ENCODE results near the gene RBM39. TPM values are rescaled to one million over a fixed set of nuclear protein-coding genes. Genes with fewer than 3 reads are reported as not detected.

Gene RBM39
- total and polyA plus RNA-seq, 11 donors: 72.6 to 165 (median 112) TPM

DNA sequence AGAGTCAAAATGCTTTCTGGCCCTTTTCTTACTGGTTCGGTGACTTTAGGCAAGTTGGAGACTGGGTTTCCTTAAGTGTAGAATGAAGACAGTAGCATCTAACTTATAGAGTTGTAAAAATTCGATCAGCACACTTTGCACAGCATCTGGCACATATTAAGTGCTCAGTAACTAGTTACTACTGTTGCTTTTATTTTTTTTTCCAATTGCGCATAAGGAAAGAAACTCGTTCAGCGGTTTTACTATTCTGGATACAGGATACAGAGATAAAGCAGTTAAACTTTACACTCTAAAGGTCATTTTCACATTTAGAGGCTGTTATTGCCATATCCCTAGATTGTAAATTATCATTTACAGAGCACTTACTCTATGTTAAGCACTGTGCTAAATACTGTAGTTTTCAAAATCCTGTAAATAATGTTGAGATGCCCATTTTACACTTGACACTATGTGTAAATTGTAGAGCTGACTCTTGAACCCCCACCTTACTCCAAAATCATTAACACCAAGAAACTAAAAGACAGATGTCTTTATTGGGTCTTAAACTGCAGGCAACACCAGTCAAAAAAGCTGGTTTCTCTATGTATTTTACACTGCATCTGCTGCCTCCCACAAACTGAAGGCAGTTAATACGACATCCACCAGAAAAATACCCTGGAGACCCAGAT, 42.0 kb downstream of the RBM39 start:
- TF ChIP-seq CTCF (IDR thresholded peaks at IDR 0.05): no peak
- no peak for TF ChIP-seq POLR2A (IDR thresholded peaks at IDR 0.05)

DNA sequence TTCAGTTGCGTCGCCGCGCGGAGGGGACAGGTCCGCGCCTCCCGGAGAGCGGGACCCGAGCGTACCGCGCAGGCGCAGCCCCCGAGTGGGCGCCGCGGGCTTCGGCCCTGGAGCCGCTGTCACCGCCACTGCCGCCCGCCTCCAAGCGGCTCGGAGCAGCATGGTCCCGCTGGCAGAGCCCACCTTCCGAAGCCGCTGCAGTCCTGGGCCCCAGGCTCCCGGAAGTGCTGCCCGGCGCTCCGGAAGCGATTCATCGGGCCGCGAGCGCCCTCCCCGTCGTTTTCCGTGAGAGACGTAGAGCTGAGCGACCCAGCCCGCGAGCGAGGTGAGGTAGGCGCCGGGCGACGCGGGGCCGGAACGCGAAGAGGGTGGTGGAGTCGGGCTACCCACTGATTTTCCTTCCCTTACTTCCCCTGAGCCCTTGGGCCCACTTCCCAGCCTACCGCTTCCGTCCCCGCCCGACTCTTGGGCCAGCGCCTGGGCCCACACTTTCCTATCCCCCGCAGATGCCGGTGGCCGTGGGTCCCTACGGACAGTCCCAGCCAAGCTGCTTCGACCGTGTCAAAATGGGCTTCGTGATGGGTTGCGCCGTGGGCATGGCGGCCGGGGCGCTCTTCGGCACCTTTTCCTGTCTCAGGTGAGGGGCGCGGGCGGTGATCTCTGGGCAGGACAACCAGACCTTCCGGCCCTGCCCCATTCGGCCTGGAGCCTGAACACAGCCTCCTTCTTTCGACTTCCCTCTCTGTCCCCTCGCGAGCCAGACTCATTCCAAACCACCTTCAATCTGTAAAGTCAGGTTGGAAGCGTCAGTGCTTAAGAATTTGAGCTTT, 42.7 kb downstream of the RBM39 start, which contains the start of the genes NFS1 and ROMO1:
Gene NFS1 (minus strand): TSS at position 226 of the 830 bp plus-strand sequence. CDS start 64 bp downstream, at position 162.
Gene ROMO1 (plus strand): TSS at position 279 of the 830 bp plus-strand sequence. CDS start 228 bp downstream, at position 507.
- H3K27me3 ChIP-seq: no peaks in the 10 kb centered on the region
- DNase-seq (peak; percentile 85 to 93 (median 89)), ATAC-seq (peak; percentile 86 to 95 (median 94))
- WGBS, 4 donors: 0% methylated on average over 40 to 81 of the region's 81 CpGs
- H3K4me3 ChIP-seq: peak within 1 kb of the TSS; percentile 68 to 99 (median 88)
- H3K36me3 ChIP-seq: peaks cover 0 to 65% (median 60%) of the 10 kb centered on the region in 9 donors
- intact Hi-C loops (cut with DNase I): loop anchor here in 3 of 10 donors (1.0 to 10.0 kb wide), 6 partner anchors 43 to 237 kb away; partner anchors contain the start of gene RBM39 (in 1 of the 3)
- H3K9me3 ChIP-seq: no peaks in the 10 kb centered on the region
- peak within 1 kb of the TSS; percentile 76 to 94 (median 91) for H3K27ac ChIP-seq
- H3K4me1 ChIP-seq: peaks cover 4 to 29% (median 17%) of the 10 kb centered on the region in 12 donors
- TF ChIP-seq CTCF (IDR thresholded peaks at IDR 0.05) (peak in 9 of 12 donors; percentile 14 to 51 (median 24)), POLR2A (IDR thresholded peaks at IDR 0.05) (peak; percentile 6 to 71)

More for the DNA sequence above, 42.0 kb downstream of the RBM39 start:
- Histone ChIP-seq H3K9me3 (no peaks in the 10 kb centered on the region), H3K4me3 (peak overlapping the region; percentile 68 to 99 (median 88)), H3K4me1 (peaks cover 4 to 31% (median 18%) of the 10 kb centered on the region in 12 donors), H3K27ac (peak overlapping the region; percentile 76 to 94 (median 91)), H3K36me3 (peaks cover 0 to 65% (median 60%) of the 10 kb centered on the region in 9 donors), H3K27me3 (no peaks in the 10 kb centered on the region)
- ATAC-seq (no peak), DNase-seq (no peak)
- WGBS, 4 donors: 24 to 29% (median 26%) methylated on average over 6 of the region's 6 CpGs
- intact Hi-C loops (cut with DNase I): loop anchor here in 4 of 10 donors (1.0 to 10.0 kb wide), 7 partner anchors 37 to 238 kb away; partner anchors contain the start of gene RBM39 (in 1 of the 4)

GRCh38 chr20:35698298-35699126, 43.5 kb downstream of the RBM39 start:
- ATAC-seq (peak; percentile 13 to 54 (median 42)), DNase-seq (peak in 1 of 5 donors; percentile 38)
- peaks cover 0 to 65% (median 60%) of the 10 kb centered on the region in 9 donors for H3K36me3 ChIP-seq
- H3K4me1 ChIP-seq: peaks cover 4 to 26% (median 17%) of the 10 kb centered on the region in 12 donors
- H3K9me3 ChIP-seq: no peaks in the 10 kb centered on the region
- H3K27me3 ChIP-seq: no peaks in the 10 kb centered on the region
- peak overlapping the region; percentile 76 to 94 (median 91) for H3K27ac ChIP-seq
- WGBS, 4 donors: 5 to 8% (median 7%) methylated on average over 36 to 37 of the region's 37 CpGs
- H3K4me3 ChIP-seq: peak overlapping the region; percentile 68 to 99 (median 88)
- intact Hi-C loops (cut with DNase I): loop anchor here in 3 of 10 donors (1.0 to 10.0 kb wide), 6 partner anchors 44 to 236 kb away; partner anchors contain the start of gene RBM39 (in 1 of the 3)
- no peak for TF ChIP-seq POLR2A (IDR thresholded peaks at IDR 0.05)
- no peak for TF ChIP-seq CTCF (IDR thresholded peaks at IDR 0.05)
